HG02885 (cell line): Measurements from ENCODE around the gene INPP5B.

Experiments
- ATAC-seq: cut with Tn5 transposase; IDR thresholded peaks from one replicate; pipeline ENCODE4 v1.9.1; 2021; ENCODE audit warnings: mild to moderate bottlenecking; ENCODE audit not compliant: unreplicated experiment, poor library complexity

The INPP5B gene

DNA sequence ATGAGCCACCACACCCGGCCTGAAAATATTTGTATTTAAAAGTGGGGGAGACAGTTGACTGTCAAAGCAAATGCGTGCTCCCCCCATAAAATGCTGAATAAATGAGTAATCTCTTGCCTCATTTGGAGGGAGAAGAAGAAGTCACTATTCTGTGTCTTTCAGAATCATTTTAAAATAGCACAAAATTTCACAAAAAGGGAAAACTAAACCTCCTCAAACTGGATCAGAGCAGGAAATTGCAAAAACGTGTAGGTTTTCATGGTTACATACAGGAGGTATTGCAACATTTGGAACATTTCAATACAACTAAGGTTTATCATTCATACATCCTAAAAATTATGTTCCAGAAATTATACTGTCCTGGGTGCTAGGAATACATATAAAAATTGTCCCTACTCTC lies 101.1 kb downstream of the INPP5B start:
- no peak for ATAC-seq

DNA sequence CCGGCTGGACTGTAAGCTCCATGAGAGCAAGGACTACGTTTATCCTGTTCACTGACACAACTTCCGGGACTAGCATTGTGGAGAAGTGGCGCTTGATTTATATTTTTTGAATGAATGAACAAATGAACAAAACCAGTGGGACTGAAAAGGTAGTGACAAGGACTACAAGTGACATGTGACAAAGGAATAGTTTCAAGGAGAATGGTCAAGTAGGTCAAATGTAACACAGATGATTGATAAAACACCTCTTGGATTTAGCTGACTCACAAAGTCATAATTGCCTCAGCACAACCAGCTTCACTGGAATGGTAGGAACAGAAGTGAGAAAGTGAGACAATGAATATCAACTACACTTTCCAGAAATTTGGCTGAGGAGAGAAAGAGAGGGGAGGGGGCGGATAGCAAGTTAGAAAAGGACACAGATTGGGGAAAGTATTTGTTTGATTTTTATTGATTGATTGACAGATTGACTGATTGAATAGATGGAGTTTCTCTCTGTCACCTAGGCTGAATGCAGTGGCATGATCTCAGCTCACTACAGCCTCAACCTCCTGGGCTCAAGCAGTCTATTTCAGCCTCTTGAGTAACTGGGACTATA lies 101.7 kb downstream of the INPP5B start:
- no peak for ATAC-seq

DNA sequence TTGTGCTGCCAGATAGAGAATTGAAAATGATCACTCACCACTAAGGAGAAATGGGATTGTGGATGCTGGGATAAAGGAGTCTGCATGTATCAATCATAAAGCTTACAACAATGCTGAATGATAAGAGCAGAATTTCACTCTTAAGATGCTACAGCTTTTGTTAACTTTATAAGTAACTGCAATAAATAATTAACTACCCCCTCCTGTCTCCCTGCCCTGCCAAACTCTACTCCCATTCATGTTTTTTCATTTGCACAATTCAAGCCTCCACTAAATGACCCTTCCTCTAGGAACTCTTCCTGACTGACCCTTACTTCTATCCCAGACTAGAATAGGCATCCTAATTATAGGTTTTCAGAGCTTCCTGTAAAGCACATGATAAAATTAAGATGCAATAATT lies 102.3 kb downstream of the INPP5B start:
- no peak for ATAC-seq

- ATAC-seq, result no peak
These were observed 105.2 kb downstream of the INPP5B start for GRCh38 chr1:37841652-37842051.

DNA sequence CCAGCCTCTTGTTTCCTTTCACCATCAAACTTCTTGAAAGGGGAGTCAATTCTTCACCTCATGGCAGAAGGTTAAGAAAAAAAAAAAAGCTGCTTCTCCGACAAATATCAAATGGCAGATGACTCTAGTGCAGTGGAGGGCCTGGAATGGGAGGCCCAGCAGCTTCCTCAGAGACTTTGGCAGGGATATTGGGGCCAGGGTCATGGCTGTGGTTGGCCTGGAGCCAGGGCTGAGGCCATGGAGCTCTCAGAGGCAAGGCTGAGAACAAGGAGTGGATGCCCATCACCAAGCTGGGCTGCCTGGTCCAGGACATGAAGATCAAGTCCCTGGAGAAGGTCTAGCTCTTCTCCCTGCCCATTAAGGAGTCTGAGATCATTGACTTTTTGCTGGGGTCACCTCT lies 106.1 kb downstream of the INPP5B start:
- no peak for ATAC-seq

DNA sequence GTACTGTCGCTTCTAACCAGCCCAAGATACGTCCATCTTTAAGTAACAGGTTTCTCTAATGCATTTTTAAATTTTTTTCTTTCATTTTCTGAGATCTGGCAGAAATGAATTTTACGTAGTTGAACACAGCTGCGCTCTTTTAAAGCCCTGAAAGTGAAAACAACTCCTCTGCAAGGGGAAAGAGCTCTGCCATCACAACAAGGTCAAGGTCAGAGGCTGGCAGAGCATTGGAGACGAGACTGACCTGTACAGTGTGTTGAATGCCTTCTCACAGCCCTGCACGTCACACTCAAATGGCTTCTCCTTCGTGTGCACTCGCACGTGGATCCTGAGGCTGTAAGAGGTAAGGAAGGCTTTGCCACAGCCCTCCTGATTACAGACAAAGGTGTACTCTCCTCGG lies 107.2 kb downstream of the INPP5B start:
- ATAC-seq, result no peak

DNA sequence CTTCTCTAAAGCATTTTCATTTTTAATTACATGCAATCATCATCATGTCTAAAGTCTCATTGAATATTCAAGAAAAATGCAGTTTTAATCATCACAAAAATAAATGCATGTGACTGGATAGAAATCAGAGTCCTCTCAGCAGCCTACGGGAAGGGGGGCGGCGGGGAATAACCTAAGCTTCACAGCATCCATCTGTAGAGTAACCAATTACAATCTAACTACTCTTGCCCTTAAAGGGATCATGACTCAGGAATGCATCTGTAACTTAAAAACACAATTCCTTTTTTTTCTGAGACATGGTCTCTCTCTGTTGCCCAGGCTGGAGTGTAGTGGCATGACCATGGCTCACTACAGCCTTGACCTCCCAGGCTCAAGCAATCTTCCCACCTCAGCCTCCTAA lies 110.1 kb downstream of the INPP5B start:
- ATAC-seq, result no peak

GRCh38 chr1:37831809-37832208 lies 115.0 kb downstream of the INPP5B start:
- no peak for ATAC-seq

DNA sequence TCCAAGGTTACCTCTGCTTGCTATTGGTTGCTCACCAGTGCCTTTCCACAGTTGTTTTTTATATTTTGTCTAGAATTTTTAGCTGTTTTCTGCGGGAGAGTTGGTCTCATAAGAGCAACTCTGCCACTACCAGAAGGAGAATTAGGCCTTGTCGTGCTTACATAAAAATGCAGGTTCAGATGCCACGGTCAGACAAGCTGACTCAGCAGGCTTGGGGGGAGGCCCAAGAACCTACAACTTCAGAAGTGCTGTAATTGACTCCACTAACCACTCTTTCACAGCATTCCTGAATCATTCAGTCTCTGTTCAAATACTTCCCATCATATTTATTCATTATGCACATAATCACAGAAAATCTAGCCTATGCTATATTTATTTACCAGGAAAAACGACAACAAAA lies 115.7 kb downstream of the INPP5B start:
- no peak for ATAC-seq

- ATAC-seq, result no peak
These were observed 118.3 kb downstream of the INPP5B start for GRCh38 chr1:37828410-37829074.

GRCh38 chr1:37825506-37825905 lies 121.3 kb downstream of the INPP5B start:
- no peak for ATAC-seq

DNA sequence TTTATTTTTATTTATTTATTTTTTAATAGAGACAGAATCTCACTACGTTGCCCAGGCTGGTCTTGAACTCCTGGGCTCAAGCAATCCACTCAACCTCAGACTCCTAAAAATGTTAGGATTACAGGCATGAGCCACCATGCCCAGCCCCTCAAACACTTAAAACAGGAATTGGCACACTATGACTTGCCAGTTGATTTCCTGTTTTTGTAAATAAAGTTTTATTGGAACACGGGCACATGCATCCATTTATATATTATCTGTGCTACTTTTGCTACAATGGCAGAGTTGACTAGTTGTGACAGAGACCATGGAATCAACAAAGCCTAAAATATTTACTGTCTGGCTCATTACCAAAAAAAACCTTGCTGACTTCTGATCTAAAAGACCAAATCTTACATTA lies 122.9 kb downstream of the INPP5B start:
- ATAC-seq, result no peak

DNA sequence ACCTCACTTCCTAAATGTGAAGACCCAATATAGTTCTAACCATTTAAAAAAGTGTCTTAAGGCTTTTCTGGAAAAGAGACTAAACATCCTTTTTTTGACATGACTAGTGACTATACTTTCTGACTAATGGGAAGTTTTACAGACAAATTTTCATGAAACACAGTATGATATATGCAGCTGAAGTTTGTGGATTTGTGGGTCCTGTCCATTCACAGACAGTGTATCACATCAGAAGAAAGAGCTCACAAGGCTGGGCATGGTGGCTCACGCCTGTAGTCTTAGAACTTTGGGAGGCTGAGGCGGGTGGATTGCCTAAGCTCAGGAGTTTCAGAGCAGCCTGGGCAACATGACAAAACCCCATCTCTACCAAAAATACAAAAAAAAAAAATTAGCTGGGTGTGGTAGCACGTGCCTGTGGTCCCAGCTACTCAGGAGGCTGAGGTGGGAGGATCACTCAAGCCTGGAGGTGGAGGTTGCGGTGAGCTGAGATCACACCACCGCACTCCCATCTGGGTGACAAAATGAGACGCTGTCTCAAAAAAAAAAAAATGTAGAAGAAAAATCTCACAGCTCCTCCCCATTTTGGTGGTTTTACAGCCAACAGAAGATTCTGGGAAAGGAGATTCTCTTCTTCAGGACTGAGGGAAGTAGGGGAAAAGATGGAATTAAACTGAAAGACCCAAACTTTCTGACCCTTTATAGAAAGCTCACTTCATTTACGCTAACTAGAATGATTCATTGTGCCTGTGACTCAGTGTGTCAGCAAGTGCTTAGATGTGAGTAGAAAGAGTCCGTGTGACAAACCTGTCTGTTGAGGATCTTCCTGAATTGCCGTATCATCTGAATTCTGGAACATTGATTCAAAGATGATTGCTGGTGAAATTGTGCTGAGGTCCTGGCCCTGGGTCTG lies 123.7 kb downstream of the INPP5B start:
- no peak for ATAC-seq

- ATAC-seq, result no peak
These were observed 125.4 kb downstream of the INPP5B start for GRCh38 chr1:37821481-37821880.

DNA sequence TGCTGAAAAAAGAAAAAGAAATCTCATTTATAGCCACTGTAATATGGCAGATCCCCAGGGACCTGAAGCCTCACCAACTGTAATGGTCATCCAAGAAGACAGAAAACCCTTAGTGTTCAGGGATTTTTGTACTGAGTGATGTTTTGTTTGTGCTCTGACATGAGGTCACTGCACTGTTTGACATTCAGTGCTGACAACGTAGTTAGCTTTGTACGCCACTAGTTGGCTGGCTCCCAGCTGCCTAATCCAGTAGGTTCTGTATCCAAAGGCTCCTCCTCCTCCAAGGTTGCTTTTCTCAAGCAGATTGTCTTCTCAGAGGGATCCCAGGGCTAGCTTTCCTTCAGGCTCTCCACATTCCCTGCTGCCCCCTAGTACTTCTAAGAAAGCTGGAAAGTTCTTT lies 129.4 kb downstream of the INPP5B start:
- ATAC-seq, result no peak

DNA sequence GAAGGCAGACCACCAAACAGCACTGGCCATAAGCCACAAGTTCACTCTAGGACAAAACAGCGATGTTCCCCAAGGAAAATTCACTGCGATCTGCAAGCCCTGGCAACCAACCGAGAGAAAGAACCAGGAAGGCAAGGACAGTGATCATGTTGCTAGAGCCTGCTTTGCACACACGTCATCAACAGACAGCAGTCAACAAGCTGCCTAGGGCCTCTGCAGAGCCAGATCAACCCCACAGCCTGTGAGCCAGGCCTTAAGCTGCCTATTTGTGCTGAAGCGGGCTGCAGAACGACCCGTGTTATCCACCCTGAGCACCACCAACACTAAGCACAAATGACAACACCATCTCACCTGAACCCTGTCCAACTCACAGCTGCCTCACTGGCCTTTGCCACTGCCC lies 132.6 kb downstream of the INPP5B start:
- ATAC-seq, result no peak

GRCh38 chr1:37813529-37814145 lies 133.2 kb downstream of the INPP5B start:
- ATAC-seq, result no peak

DNA sequence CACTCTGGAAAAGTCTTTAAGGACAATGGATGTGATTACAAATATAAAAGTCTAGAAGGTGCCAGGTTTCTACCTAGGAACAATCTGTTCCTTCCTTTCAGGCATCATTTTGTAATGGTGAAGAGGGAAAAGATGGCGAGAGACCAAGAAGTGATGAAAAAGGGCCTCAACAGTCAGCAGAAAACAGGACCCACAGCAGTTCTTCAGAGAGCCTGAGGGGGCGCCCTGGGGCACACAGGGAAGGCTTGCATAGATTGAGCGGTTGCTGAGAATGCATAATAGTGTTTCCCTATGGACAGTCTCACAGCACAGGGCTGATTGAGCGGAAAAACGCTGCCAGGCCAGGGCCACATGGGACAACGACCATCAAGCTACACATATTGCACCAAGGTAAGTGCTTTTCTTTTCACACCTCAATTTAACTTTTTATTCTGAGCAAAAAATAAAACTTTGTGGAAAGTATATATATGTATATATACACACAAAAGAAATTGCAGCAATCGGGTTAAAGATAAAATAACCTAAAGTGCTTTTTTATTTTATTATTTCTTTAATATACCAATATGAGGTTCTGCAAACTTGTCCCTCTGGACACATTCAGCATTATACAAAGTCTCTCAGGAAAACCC lies 135.7 kb downstream of the INPP5B start:
- peak; percentile 33 for ATAC-seq
